Right lobe of liver (tissue), 6 donors: ENCODE data around the gene LRBA. TPM values are rescaled to one million over a fixed set of nuclear protein-coding genes. Genes with fewer than 3 reads are reported as not detected.

Source experiments
- ATAC-seq, 4 donors: fragments of 200-7000 bp; cut with Tn5 transposase; one replicate each; pipeline ENCODE4 v1.9.1; 2020; ENCODE audit warnings: mild to moderate bottlenecking in 4 of 4, moderate library complexity in 4 of 4
- DNase-seq, 3 donors: peaks; one replicate each; pipeline ENCODE4 v3.0.0-alpha.2; 2020
- H3K27ac ChIP-seq, 3 donors: fragments of 200-600 bp; one replicate each; pipeline ENCODE4 v1.8.0; 2022
- H3K27me3 ChIP-seq, 2 donors: fragments of 200-600 bp; one replicate each; pipeline ENCODE4 v1.8.0; 2022
- H3K36me3 ChIP-seq, 4 donors: fragments of 200-600 bp; sonication (generic) in 1 of 4; one replicate each; pipeline versions ENCODE4 v1.5.1 to v1.8.0; 2017 to 2022; ENCODE audit warnings: control low read depth in 1 of 4
- H3K4me1 ChIP-seq, 4 donors: fragments of 200-600 bp; sonication (generic) in 1 of 4; one replicate each; pipeline versions ENCODE4 v1.5.1 to v1.8.0; 2017 to 2022; ENCODE audit warnings: control low read depth in 1 of 4
- H3K4me3 ChIP-seq, 3 donors: fragments of 200-600 bp; one replicate each; pipeline ENCODE4 v1.8.0; 2022
- H3K9me3 ChIP-seq, 4 donors: fragments of 200-600 bp; sonication (generic) in 1 of 4; one replicate each; pipeline versions ENCODE4 v1.5.1 to v1.8.0; 2017 to 2022; ENCODE audit warnings: control low read depth in 1 of 4
- CTCF ChIP-seq, 4 donors: fragments of 200-600 bp in 3 of 4; fragments of 450-650 bp in 1 of 4; IDR thresholded peaks; one replicate each; pipeline versions ENCODE4 v1.5.1 to v1.8.0; 2016 to 2022; ENCODE audit warnings: antibody characterized with exemption in 4 of 4, mild to moderate bottlenecking in 2 of 4
- POLR2A ChIP-seq: fragments of 450-650 bp; IDR thresholded peaks from one replicate; pipeline ENCODE4 v1.6.1; 2017; ENCODE audit warnings: antibody characterized with exemption, mild to moderate bottlenecking
- WGBS: methylation state at CpG from one replicate; pipeline ENCODE4 v1.1.6; 2018; ENCODE audit warnings: low coverage, low lambda C conversion rate; ENCODE audit not compliant: insufficient coverage; ENCODE audit errors: missing lambda C conversion rate; 5-methylcytosine and 5-hydroxymethylcytosine counted together
- intact Hi-C, 2 donors: fragments of 100-400 bp; cut with DNase I; formaldehyde crosslinking; loops; one replicate each; pipeline versions ENCODE4 v1.11.2 to v1.14.1; 2022
- total RNA-seq, 6 experiments: library from RNA; depleted of rRNA in 2 of 6; stranded (reverse); fragments of >200 nt in 2 of 6; fragmentation: NEBNext Ultra II Directional in 3 of 6; extraction: Animal tissue kit (Norgen Biotek cat#: 25700) in 3 of 6; gene quantifications; one replicate each; pipeline versions ENCODE4 v1.1.0 to v1.2.4, GENCODE V29; 2016 to 2023
- donor health status: DM: no; HTN: yes; CAD: no.
- donor health status: DM: no; HTN: no; CAD: no.
- donor health status: DM: no; HTN: no; CAD: no.
- donor health status: DM: no; HTN: yes; CAD: no.
- donor health status: DM: no; HTN: yes; CAD: no.

LRBA gene
- total RNA-seq, 6 experiments from 2014 or later: 18.9 to 48.1 (median 24.5) TPM

DNA sequence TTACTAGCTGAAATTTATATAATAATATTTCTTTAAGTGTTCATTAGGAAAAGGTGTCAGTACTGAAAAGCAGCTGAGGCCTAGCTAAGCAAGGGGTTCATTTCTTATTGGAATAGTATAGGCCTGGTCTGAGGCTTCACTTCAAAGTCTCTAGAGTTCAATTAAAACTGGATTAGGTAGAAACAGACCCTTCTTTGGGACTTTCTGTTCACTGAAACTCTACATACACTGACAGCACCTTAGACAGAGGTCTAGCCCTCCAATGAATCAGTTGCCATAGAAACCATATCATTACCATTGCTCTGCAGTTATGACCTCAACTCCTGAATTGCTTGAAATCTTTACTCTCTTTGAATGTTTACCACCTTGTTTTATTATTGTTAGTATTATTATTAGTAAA, 519.5 kb downstream of the LRBA start:
- ATAC-seq: no peak
- no peak for TF ChIP-seq CTCF (IDR thresholded peaks at IDR 0.05)
- no peak for TF ChIP-seq POLR2A

DNA sequence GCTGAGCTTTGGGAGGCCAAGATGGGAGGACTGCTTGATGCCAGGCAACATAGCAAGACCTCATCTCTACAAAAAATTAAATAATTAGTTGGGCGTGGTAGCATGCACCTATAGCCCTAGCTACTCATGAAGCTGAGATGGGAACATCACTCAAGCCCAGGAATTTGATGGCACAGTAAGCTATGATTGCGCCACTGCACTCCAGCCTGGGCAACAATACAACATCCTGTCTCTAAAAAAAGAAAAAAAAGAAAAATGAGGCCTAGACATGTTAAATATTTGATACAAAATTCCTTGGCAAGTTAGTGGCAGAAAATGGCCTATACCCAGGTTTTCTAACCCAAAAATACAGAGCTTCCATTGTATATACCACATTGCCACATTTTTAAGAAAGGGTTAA, 521.2 kb downstream of the LRBA start:
- WGBS: 79% methylated on average over 2 of the region's 2 CpGs
- Histone ChIP-seq H3K36me3 (no peaks in the 10 kb centered on the region), H3K4me3 (no peak overlapping the region), H3K27me3 (no peaks in the 10 kb centered on the region), H3K4me1 (no peaks in the 10 kb centered on the region), H3K9me3 (no peaks in the 10 kb centered on the region), H3K27ac (no peak overlapping the region)
- no peak for DNase-seq
- TF ChIP-seq CTCF (IDR thresholded peaks at IDR 0.05) (no peak), POLR2A (no peak)
- intact Hi-C loops: no loop called here
- ATAC-seq: no peak

More for the DNA sequence above, 519.5 kb downstream of the LRBA start:
- H3K36me3 ChIP-seq: no peaks in the 10 kb centered on the region
- intact Hi-C loops: no loop called here
- H3K4me1 ChIP-seq: no peaks in the 10 kb centered on the region
- no peak overlapping the region for H3K27ac ChIP-seq
- DNase-seq: no peak
- H3K4me3 ChIP-seq: no peak overlapping the region
- no peaks in the 10 kb centered on the region for H3K9me3 ChIP-seq
- H3K27me3 ChIP-seq: no peaks in the 10 kb centered on the region

- no peak overlapping the region for H3K27ac ChIP-seq
- H3K9me3 ChIP-seq: no peaks in the 10 kb centered on the region
- intact Hi-C loops: no loop called here
- ATAC-seq: no peak
- no peaks in the 10 kb centered on the region for H3K4me1 ChIP-seq
- no peaks in the 10 kb centered on the region for H3K27me3 ChIP-seq
- TF ChIP-seq POLR2A (no peak), CTCF (IDR thresholded peaks at IDR 0.05) (no peak)
- H3K4me3 ChIP-seq: no peak overlapping the region
- H3K36me3 ChIP-seq: no peaks in the 10 kb centered on the region
- DNase-seq: no peak
- WGBS: 59% methylated on average over 3 of the region's 3 CpGs
These were observed 523.7 kb downstream of the LRBA start for GRCh38 chr4:150491132-150492049.

DNA sequence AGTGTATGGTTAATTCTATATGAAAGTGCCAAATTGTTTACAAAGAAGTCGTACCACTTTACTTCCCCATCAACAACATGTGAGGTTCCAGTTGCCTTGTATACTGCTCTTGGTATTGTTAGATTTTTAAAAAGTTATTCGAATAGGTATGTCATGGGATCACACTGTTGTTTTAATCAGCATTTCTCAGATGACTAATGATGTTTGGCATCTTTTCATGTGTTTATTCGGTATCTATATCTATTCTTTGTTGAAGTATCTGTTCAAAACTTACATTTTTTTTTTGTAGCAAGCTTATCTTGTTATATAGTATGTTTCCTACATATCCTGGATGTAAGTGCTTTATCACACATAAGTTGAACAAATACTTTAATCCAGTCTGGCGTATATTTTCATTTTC, 532.5 kb downstream of the LRBA start:
- whole genome bisulfite sequencing: 88% methylated on average over 4 of the region's 4 CpGs
- no peak for DNase-seq
- H3K4me3 ChIP-seq: no peak overlapping the region
- TF ChIP-seq CTCF (IDR thresholded peaks at IDR 0.05) (no peak), POLR2A (no peak)
- intact Hi-C loops: no loop called here
- H3K36me3 ChIP-seq: no peaks in the 10 kb centered on the region
- ATAC-seq: no peak
- no peaks in the 10 kb centered on the region for H3K27me3 ChIP-seq
- no peaks in the 10 kb centered on the region for H3K4me1 ChIP-seq
- no peaks in the 10 kb centered on the region for H3K9me3 ChIP-seq
- no peak overlapping the region for H3K27ac ChIP-seq
